Heart right ventricle (tissue), 16 donors: ENCODE data around the gene XIRP2. TPM values are rescaled to one million over a fixed set of nuclear protein-coding genes. Genes with fewer than 3 reads are reported as not detected.

ENCODE experiments used
- ATAC-seq, 8 donors: fragments of 200-7000 bp; cut with Tn5 transposase; one replicate each; pipeline ENCODE4 v1.9.1; 2020; ENCODE audit warnings: mild to moderate bottlenecking in 8 of 8, moderate library complexity in 8 of 8, moderate number of reproducible peaks in 1 of 8
- DNase-seq, 2 donors: peaks; one replicate each; pipeline ENCODE4 v3.0.0-alpha.2; 2020
- H3K27ac ChIP-seq, 10 donors: fragments of 200-600 bp; sonication (generic) in 2 of 10; one replicate each; pipeline versions ENCODE4 v1.5.0 to v1.8.0; 2020 to 2022; ENCODE audit warnings: mild to moderate bottlenecking in 3 of 10
- H3K27me3 ChIP-seq, 7 donors: fragments of 200-600 bp; one replicate each; pipeline ENCODE4 v1.8.0; 2021 to 2022; ENCODE audit warnings: mild to moderate bottlenecking in 2 of 7
- H3K36me3 ChIP-seq, 9 donors: fragments of 200-600 bp; sonication (generic) in 1 of 9; one replicate each; pipeline versions ENCODE4 v1.5.0 to v1.8.0; 2020 to 2022; ENCODE audit warnings: mild to moderate bottlenecking in 2 of 9
- H3K4me1 ChIP-seq, 9 donors: fragments of 200-600 bp; sonication (generic) in 1 of 9; one replicate each; pipeline versions ENCODE4 v1.5.0 to v1.8.0; 2020 to 2022; ENCODE audit warnings: mild to moderate bottlenecking in 4 of 9
- H3K4me3 ChIP-seq, 10 donors: fragments of 200-600 bp; sonication (generic) in 2 of 10; one replicate each; pipeline versions ENCODE4 v1.5.0 to v1.8.0; 2020 to 2022; ENCODE audit warnings: mild to moderate bottlenecking in 7 of 10, moderate library complexity in 2 of 10
- H3K9me3 ChIP-seq, 11 donors: fragments of 200-600 bp in 10 of 11; sonication (generic) in 2 of 11; one replicate each; pipeline versions ENCODE4 v1.5.0 to v1.8.0; 2013 to 2022; ENCODE audit warnings: mild to moderate bottlenecking in 2 of 11, control low read depth in 1 of 11, moderate library complexity in 1 of 11
- CTCF ChIP-seq, 9 donors: fragments of 200-600 bp; sonication (generic) in 2 of 9; IDR thresholded peaks; one replicate each; pipeline versions ENCODE4 v1.5.0 to v1.8.0; 2021 to 2022; ENCODE audit warnings: antibody characterized with exemption in 9 of 9, mild to moderate bottlenecking in 5 of 9, moderate library complexity in 1 of 9
- WGBS, 2 donors: extraction: QIAGEN DNeasy Blood & Tissue Kit; methylation state at CpG; one replicate each; pipeline ENCODE4 v1.1.7; 2013; ENCODE audit warnings: inconsistent platforms in 1 of 2; 5-methylcytosine and 5-hydroxymethylcytosine counted together
- intact Hi-C, 10 donors: fragments of 100-400 bp; cut with DNase I; formaldehyde crosslinking; loops; one replicate each; pipeline versions ENCODE4 v1.11.1 to v1.14.2; 2022
- polyA plus RNA-seq, 2 donors: library from polyadenylated mRNA; stranded (reverse); fragments of 200-250 nt; gene quantifications; one replicate each; pipeline ENCODE4 v1.2.3, GENCODE V29; 2013
- total RNA-seq, 10 donors: library from RNA; stranded (reverse); fragmentation: NEBNext Ultra II Directional in 3 of 10; extraction: Animal tissue kit (Norgen Biotek cat#: 25700) in 3 of 10; gene quantifications; one replicate each; pipeline versions ENCODE4 v1.2.1 to v1.2.4, GENCODE V29; 2021 to 2023
- donor health status: Arrhythmogenic right ventricular cardiomyopathy.
- donor health status: ischemic (EF 13 %, LVEDD 7.1; RV severe dilation, severe dysfunction).
- donor health status: healthy with polysubstance abuse.
- donor health status: DM: no; HTN: yes; CAD: no.
- donor health status: DM: no; HTN: no; CAD: no.
- donor health status: ischemic (EF 25% LVEDD 6.9; RV normal size, moderate dysfunction).
- donor health status: ischemic (EF 25% LVEDD 5.7; RV mildly dilated, moderate dysfunction).
- donor health status: healthy.
- donor health status: DM: yes; HTN: yes; CAD: no.
- donor health status: Ischemic cardiomyopathy.
- donor health status: ischemic (EF 35%, LVEDD 5.7; RV mildly dilated, moderate dysfunction).
- donor health status: nonischemic (EF 11% LVEDD 7.7; RV severe dilation, severe dysfunction).
- donor health status: DM: yes; HTN: yes; CAD: no.
- donor health status: PGD.
- donor health status: ischemic (EF 29% LVEDD 5.4; RV normal size, mild dysfunction).
- donor health status: nonischemic (EF 23%, LVEDD 6.1; RV moderate dilation, normal function).

The XIRP2 gene
- total and polyA plus RNA-seq, 12 donors = 145 to 1,255 (median 577) TPM

- Histone ChIP-seq H3K4me1 (no peaks in the 10 kb centered on the region), H3K4me3 (no peak overlapping the region), H3K27ac (no peak overlapping the region), H3K9me3 (no peaks in the 10 kb centered on the region), H3K36me3 (no peaks in the 10 kb centered on the region), H3K27me3 (peaks cover 0 to 4% (median 0%) of the 10 kb centered on the region in 7 donors)
- ATAC-seq (no peak), DNase-seq (no peak)
- TF ChIP-seq CTCF (IDR thresholded peaks at IDR 0.05) = no peak
- intact Hi-C loops = loop anchor here in 1 of 10 donors (10.0 kb wide), 1 partner anchor 273 kb away; no protein-coding TSS in a partner anchor
Measured at GRCh38 chr2:166897666-166898065, 9.4 kb downstream of the XIRP2 start.

GRCh38 chr2:166899676-166900075 is 11.4 kb downstream of the XIRP2 start:
- H3K27me3 ChIP-seq = peaks cover 0 to 4% (median 0%) of the 10 kb centered on the region in 7 donors
- H3K4me1 ChIP-seq = no peaks in the 10 kb centered on the region
- intact Hi-C loops = loop anchor here in 2 of 10 donors (10.0 kb wide), 2 partner anchors 275 to 315 kb away; no protein-coding TSS in a partner anchor
- no peak for ATAC-seq
- DNase-seq = no peak
- H3K4me3 ChIP-seq = no peak overlapping the region
- 88 to 94% methylated on average over 5 of the region's 5 CpGs for WGBS, 2 donors
- H3K27ac ChIP-seq = no peak overlapping the region
- no peaks in the 10 kb centered on the region for H3K36me3 ChIP-seq
- TF ChIP-seq CTCF (IDR thresholded peaks at IDR 0.05) = no peak
- H3K9me3 ChIP-seq = no peaks in the 10 kb centered on the region

GRCh38 chr2:166900700-166901099 is 12.4 kb downstream of the XIRP2 start:
- DNase-seq (no peak), ATAC-seq (no peak)

GRCh38 chr2:166901336-166901735 is 13.1 kb downstream of the XIRP2 start:
- no peaks in the 10 kb centered on the region for H3K27me3 ChIP-seq
- no peak overlapping the region for H3K27ac ChIP-seq
- no peaks in the 10 kb centered on the region for H3K9me3 ChIP-seq
- intact Hi-C loops = loop anchor here in 1 of 10 donors (10.0 kb wide), 1 partner anchor 313 kb away; no protein-coding TSS in a partner anchor
- H3K4me3 ChIP-seq = no peak overlapping the region
- ATAC-seq = peak in 1 of 8 donors; percentile 34
- DNase-seq = no peak
- no peaks in the 10 kb centered on the region for H3K36me3 ChIP-seq
- 60 to 69% methylated on average over 2 of the region's 2 CpGs for WGBS, 2 donors
- TF ChIP-seq CTCF (IDR thresholded peaks at IDR 0.05) = no peak
- no peaks in the 10 kb centered on the region for H3K4me1 ChIP-seq

More at GRCh38 chr2:166900700-166901099, 12.4 kb downstream of the XIRP2 start:
- Histone ChIP-seq H3K27me3 (no peaks in the 10 kb centered on the region), H3K27ac (no peak overlapping the region), H3K4me3 (no peak overlapping the region), H3K9me3 (no peaks in the 10 kb centered on the region), H3K36me3 (no peaks in the 10 kb centered on the region), H3K4me1 (no peaks in the 10 kb centered on the region)
- 54 to 59% methylated on average over 2 of the region's 2 CpGs for WGBS, 2 donors
- TF ChIP-seq CTCF (IDR thresholded peaks at IDR 0.05) = peak in 4 of 9 donors; percentile 10 to 32 (median 27)
- intact Hi-C loops = loop anchor here in 1 of 10 donors (10.0 kb wide), 1 partner anchor 314 kb away; no protein-coding TSS in a partner anchor
